Ovary (tissue), 3 donors: ENCODE data around the gene LGALS9B.
"Not testable (repeated sequence)": the region's sequence is repeated elsewhere in the genome, so short reads cannot be mapped to it uniquely, and the experiment has no call there.

Experiments
- POLR2A ChIP-seq: fragments of 450-650 bp; IDR thresholded peaks from one replicate; pipeline ENCODE4 v1.6.1; 2017; ENCODE audit warnings: antibody characterized with exemption, mild to moderate bottlenecking, moderate library complexity
- TF ChIP-seq, protein P1 (sequence below), 3 donors: fragments of 450-650 bp in 2 of 3; fragments of 200-600 bp in 1 of 3; IDR thresholded peaks; one replicate each; pipeline versions ENCODE4 v1.5.1 to v1.8.0; 2016 to 2022; ENCODE audit warnings: antibody characterized with exemption in 3 of 3, mild to moderate bottlenecking in 1 of 3
- donor health status: DM: no; HTN: no; CAD: no.

DNA sequence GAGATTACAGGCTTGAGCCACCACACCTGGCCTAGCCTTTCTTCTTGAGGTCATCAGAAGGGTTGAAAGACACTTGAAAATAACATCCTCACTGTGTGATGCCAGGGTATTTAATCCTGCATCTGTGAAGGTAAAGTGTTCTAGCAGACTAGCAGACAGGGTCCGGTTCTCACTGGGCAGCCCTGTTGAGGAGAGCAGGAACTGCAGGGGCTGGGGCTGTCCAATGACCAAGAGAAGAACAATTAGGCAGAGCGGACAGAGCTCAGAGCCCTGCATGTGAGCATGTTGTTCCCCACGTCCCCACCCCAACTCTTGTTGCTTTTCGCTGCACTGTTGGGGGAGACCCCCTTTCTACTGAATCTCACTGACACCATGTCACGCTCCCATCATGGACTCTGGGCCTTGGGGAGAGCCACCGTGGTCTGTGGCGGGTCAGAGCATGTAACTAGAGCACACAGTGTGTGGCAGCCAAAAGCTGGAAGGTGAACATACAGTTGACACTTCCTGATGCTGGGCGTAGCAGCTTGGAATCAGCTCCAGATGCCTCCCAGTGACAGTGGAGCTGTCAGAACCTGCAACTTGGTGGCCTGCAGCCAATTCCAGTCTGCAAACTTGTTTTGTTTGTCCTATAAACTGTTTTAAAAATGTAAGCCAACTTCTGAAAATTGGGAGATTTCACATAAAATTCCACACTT is 7.9 kb upstream of the LGALS9B start:
- TF ChIP-seq, protein P1, sequence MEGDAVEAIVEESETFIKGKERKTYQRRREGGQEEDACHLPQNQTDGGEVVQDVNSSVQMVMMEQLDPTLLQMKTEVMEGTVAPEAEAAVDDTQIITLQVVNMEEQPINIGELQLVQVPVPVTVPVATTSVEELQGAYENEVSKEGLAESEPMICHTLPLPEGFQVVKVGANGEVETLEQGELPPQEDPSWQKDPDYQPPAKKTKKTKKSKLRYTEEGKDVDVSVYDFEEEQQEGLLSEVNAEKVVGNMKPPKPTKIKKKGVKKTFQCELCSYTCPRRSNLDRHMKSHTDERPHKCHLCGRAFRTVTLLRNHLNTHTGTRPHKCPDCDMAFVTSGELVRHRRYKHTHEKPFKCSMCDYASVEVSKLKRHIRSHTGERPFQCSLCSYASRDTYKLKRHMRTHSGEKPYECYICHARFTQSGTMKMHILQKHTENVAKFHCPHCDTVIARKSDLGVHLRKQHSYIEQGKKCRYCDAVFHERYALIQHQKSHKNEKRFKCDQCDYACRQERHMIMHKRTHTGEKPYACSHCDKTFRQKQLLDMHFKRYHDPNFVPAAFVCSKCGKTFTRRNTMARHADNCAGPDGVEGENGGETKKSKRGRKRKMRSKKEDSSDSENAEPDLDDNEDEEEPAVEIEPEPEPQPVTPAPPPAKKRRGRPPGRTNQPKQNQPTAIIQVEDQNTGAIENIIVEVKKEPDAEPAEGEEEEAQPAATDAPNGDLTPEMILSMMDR (IDR thresholded peaks at IDR 0.05): not testable (repeated sequence)
- TF ChIP-seq POLR2A: not testable (repeated sequence)
